ENCODE measurements around the gene ZPR1.

The ZPR1 gene

DNA sequence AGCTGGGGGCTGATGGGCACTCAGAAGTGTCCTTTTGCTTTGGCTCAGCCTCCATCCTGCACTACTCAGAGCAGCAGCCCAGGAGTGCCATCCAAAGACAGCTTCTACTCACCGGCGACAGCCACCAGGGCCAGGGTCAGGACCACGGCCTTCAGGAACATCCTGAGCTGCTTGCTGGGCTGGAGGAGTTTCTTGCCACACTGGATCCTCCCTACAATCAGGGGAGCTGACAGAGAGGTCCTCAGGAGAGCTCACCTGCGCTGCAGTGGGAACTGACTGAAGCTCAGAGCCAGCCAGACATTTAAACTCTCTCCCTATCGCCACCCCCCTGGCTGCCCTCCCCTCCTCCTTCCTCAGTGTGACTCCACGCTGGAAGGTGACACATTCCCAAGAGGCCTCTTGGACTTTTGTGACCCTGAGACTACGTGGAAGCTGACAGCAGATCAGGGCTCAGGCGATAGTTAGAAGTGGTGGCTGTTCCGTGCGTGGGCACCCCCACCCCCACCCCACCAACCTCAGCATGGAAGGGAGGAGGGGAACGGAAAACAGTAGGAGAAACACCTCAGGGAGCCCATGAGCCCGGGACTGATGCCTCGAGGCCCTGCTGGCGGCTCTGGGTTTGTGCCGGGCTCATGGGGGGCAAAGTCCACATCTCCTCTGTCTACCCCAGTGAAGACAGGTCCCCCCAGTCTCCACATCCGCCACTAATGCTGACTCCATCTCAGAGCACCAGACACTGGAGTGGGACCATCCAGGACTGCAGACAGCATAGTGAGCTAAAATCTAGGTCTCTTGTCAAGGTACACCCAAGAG, 35.4 kb upstream of the ZPR1 start, which contains the start of gene APOA4 (continued):
- TF ChIP-seq ZNF510 (tag by site-specific recombination; IDR thresholded peaks at IDR 0.05; ENCODE audit: insufficient replicate concordance): no peak
- TF ChIP-seq, protein P1, sequence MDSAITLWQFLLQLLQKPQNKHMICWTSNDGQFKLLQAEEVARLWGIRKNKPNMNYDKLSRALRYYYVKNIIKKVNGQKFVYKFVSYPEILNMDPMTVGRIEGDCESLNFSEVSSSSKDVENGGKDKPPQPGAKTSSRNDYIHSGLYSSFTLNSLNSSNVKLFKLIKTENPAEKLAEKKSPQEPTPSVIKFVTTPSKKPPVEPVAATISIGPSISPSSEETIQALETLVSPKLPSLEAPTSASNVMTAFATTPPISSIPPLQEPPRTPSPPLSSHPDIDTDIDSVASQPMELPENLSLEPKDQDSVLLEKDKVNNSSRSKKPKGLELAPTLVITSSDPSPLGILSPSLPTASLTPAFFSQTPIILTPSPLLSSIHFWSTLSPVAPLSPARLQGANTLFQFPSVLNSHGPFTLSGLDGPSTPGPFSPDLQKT (IDR thresholded peaks at IDR 0.05; ENCODE audit: borderline replicate concordance, low read depth, low read length): no peak
- TF ChIP-seq, protein P2, sequence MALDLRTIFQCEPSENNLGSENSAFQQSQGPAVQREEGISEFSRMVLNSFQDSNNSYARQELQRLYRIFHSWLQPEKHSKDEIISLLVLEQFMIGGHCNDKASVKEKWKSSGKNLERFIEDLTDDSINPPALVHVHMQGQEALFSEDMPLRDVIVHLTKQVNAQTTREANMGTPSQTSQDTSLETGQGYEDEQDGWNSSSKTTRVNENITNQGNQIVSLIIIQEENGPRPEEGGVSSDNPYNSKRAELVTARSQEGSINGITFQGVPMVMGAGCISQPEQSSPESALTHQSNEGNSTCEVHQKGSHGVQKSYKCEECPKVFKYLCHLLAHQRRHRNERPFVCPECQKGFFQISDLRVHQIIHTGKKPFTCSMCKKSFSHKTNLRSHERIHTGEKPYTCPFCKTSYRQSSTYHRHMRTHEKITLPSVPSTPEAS (tag by site-specific recombination; IDR thresholded peaks at IDR 0.05): no peak
- TF ChIP-seq ZBTB17 (tag by site-specific recombination; IDR thresholded peaks at IDR 0.05): no peak

DNA sequence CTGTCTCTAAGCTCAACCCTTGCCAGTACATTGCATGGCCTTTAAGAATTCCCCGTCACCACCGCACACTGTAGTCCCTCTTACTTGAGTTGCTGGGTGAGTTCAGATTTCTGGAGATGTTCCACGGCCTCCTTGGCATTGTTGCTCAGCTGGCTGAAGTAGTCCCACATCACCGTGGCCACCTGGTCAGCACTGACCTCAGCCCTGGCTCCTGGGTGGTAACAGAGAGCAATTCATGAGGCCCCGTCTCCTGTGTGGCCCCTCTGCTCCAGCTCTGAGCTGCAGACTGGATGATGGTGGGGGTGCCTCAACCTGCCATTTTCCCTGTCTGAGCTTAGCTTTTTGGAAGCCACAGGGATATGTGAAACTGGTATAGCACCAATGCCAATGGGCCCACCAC, 34.8 kb upstream of the ZPR1 start:
- Histone ChIP-seq H3K4me1 (ENCODE audit: control insufficient read depth, insufficient read depth, low read length) (no peaks in the 10 kb centered on the region), H3K36me3 (ENCODE audit: control insufficient read depth in 2 of 2, insufficient read depth in 1 of 2, low read length in 2 of 2) (no peaks in the 10 kb centered on the region), H3K4me3 (ENCODE audit: low read depth, low read length) (no peak overlapping the region), H3K27ac (ENCODE audit: extremely low read depth, low read depth, low read length) (no peak overlapping the region), H3K9me3 (ENCODE audit: control insufficient read depth, insufficient read depth, low read depth, low read length) (no peaks in the 10 kb centered on the region)
- TF ChIP-seq KLF9 (tag by site-specific recombination; IDR thresholded peaks at IDR 0.05; ENCODE audit: low read depth): no peak
- no peak for TF ChIP-seq ZNF157 (tag by site-specific recombination; IDR thresholded peaks at IDR 0.05)
- TF ChIP-seq ZNF623 (tag by site-specific recombination; IDR thresholded peaks at IDR 0.05): no peak
- TF ChIP-seq, protein P3, sequence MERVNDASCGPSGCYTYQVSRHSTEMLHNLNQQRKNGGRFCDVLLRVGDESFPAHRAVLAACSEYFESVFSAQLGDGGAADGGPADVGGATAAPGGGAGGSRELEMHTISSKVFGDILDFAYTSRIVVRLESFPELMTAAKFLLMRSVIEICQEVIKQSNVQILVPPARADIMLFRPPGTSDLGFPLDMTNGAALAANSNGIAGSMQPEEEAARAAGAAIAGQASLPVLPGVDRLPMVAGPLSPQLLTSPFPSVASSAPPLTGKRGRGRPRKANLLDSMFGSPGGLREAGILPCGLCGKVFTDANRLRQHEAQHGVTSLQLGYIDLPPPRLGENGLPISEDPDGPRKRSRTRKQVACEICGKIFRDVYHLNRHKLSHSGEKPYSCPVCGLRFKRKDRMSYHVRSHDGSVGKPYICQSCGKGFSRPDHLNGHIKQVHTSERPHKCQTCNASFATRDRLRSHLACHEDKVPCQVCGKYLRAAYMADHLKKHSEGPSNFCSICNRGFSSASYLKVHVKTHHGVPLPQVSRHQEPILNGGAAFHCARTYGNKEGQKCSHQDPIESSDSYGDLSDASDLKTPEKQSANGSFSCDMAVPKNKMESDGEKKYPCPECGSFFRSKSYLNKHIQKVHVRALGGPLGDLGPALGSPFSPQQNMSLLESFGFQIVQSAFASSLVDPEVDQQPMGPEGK (tag by site-specific recombination; IDR thresholded peaks at IDR 0.05): no peak
- no peak for TF ChIP-seq ZNF10 (tag by site-specific recombination; IDR thresholded peaks at IDR 0.05)
- TF ChIP-seq ZNF501 (tag by site-specific recombination; IDR thresholded peaks at IDR 0.05): no peak
- TF ChIP-seq, protein P4, sequence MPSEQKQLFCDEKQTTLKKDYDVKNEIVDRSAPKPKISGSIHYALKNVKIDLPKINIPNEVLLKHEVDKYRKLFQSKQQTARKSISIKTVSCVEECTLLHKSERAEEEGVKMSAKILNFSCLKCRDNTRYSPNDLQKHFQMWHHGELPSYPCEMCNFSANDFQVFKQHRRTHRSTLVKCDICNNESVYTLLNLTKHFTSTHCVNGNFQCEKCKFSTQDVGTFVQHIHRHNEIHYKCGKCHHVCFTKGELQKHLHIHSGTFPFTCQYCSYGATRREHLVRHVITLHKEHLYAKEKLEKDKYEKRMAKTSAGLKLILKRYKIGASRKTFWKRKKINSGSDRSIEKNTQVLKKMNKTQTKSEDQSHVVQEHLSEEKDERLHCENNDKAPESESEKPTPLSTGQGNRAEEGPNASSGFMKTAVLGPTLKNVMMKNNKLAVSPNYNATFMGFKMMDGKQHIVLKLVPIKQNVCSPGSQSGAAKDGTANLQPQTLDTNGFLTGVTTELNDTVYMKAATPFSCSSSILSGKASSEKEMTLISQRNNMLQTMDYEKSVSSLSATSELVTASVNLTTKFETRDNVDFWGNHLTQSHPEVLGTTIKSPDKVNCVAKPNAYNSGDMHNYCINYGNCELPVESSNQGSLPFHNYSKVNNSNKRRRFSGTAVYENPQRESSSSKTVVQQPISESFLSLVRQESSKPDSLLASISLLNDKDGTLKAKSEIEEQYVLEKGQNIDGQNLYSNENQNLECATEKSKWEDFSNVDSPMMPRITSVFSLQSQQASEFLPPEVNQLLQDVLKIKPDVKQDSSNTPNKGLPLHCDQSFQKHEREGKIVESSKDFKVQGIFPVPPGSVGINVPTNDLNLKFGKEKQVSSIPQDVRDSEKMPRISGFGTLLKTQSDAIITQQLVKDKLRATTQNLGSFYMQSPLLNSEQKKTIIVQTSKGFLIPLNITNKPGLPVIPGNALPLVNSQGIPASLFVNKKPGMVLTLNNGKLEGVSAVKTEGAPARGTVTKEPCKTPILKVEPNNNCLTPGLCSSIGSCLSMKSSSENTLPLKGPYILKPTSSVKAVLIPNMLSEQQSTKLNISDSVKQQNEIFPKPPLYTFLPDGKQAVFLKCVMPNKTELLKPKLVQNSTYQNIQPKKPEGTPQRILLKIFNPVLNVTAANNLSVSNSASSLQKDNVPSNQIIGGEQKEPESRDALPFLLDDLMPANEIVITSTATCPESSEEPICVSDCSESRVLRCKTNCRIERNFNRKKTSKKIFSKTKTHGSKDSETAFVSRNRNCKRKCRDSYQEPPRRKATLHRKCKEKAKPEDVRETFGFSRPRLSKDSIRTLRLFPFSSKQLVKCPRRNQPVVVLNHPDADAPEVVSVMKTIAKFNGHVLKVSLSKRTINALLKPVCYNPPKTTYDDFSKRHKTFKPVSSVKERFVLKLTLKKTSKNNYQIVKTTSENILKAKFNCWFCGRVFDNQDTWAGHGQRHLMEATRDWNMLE (tag by site-specific recombination; conservative IDR thresholded peaks at IDR 0.05; ENCODE audit: low read depth): no peak
- TF ChIP-seq ZNF654 (tag by site-specific recombination; IDR thresholded peaks at IDR 0.05; ENCODE audit: low read depth): no peak
- TF ChIP-seq ZFP37 (tag by site-specific recombination; IDR thresholded peaks at IDR 0.05): no peak
- TF ChIP-seq ZNF133 (tag by site-specific recombination; IDR thresholded peaks at IDR 0.05): no peak
- TF ChIP-seq, protein P5, sequence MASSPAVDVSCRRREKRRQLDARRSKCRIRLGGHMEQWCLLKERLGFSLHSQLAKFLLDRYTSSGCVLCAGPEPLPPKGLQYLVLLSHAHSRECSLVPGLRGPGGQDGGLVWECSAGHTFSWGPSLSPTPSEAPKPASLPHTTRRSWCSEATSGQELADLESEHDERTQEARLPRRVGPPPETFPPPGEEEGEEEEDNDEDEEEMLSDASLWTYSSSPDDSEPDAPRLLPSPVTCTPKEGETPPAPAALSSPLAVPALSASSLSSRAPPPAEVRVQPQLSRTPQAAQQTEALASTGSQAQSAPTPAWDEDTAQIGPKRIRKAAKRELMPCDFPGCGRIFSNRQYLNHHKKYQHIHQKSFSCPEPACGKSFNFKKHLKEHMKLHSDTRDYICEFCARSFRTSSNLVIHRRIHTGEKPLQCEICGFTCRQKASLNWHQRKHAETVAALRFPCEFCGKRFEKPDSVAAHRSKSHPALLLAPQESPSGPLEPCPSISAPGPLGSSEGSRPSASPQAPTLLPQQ (tag by site-specific recombination; IDR thresholded peaks at IDR 0.05): no peak
- no peak for TF ChIP-seq ZNF239 (tag by site-specific recombination; IDR thresholded peaks at IDR 0.05)
- TF ChIP-seq ZNF621 (tag by site-specific recombination; IDR thresholded peaks at IDR 0.05): no peak
- no peak for TF ChIP-seq KLF8 (tag by site-specific recombination; IDR thresholded peaks at IDR 0.05)
- TF ChIP-seq ZNF555 (tag by site-specific recombination; conservative IDR thresholded peaks at IDR 0.05): no peak
- TF ChIP-seq, protein P6, sequence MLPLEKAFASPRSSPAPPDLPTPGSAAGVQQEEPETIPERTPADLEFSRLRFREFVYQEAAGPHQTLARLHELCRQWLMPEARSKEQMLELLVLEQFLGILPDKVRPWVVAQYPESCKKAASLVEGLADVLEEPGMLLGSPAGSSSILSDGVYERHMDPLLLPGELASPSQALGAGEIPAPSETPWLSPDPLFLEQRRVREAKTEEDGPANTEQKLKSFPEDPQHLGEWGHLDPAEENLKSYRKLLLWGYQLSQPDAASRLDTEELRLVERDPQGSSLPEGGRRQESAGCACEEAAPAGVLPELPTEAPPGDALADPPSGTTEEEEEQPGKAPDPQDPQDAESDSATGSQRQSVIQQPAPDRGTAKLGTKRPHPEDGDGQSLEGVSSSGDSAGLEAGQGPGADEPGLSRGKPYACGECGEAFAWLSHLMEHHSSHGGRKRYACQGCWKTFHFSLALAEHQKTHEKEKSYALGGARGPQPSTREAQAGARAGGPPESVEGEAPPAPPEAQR (tag by site-specific recombination; IDR thresholded peaks at IDR 0.05): no peak
- no peak for TF ChIP-seq ZNF830 (tag by site-specific recombination; IDR thresholded peaks at IDR 0.05; ENCODE audit: low read depth)
- TF ChIP-seq GLIS2 (tag by site-specific recombination; IDR thresholded peaks at IDR 0.05): no peak
- ChIA-PET CTCF (interaction anchor here (0.6 to 0.8 kb wide), 3 partner anchors 13 to 204 kb away, joined by 3 to 4 read pairs (median 3); no protein-coding TSS in a partner anchor), POLR2A (no interaction called here)
